OCI-LY3 (cell line): ENCODE data around the gene SLC25A21.
"Not testable (repeated sequence)": the region's sequence is repeated elsewhere in the genome, so short reads cannot be mapped to it uniquely, and the experiment has no call there.

Source experiments
- H2AFZ ChIP-seq: fragments of 200-600, 300-600 bp; shearing (Covaris generic); 2 replicates; pipeline ENCODE4 v1.6.0; 2014; ENCODE audit warnings: antibody characterized with exemption, low read depth, low read length
- H3K27ac ChIP-seq: fragments of 200-600, 300-600 bp; sonication (generic); 2 replicates; pipeline ENCODE4 v1.5.1; 2014; ENCODE audit warnings: mild to moderate bottlenecking, low read length, moderate library complexity, mixed read lengths
- H3K27me3 ChIP-seq: fragments of 200-600, 300-600 bp; sonication (generic); 2 replicates; pipeline ENCODE4 v1.6.1; 2014; ENCODE audit warnings: low read depth, low read length, mixed read lengths
- H3K36me3 ChIP-seq: fragments of 200-600, 300-600 bp; sonication (generic); replicated peaks from 2 replicates; pipeline ENCODE3; 2014; ENCODE audit warnings: low read depth, low read length, mixed read lengths
- H3K4me1 ChIP-seq: fragments of 300-600, 200-600 bp; sonication (generic); 2 replicates; pipeline ENCODE4 v1.6.1; 2014; ENCODE audit warnings: low read length, mixed read lengths
- H3K4me2 ChIP-seq: fragments of 200-600, 300-600 bp; sonication (generic); 2 replicates; pipeline ENCODE4 v1.6.1; 2014; ENCODE audit warnings: low read length, mixed read lengths
- H3K4me3 ChIP-seq: fragments of 300-600, 200-600 bp; sonication (generic); 2 replicates; pipeline ENCODE4 v1.5.1; 2014; ENCODE audit warnings: antibody characterized with exemption, mild to moderate bottlenecking, low read length, moderate library complexity
- H3K79me2 ChIP-seq: fragments of 300-600, 200-600 bp; shearing (Covaris generic); 2 replicates; pipeline ENCODE4 v1.6.1; 2014; ENCODE audit warnings: mild to moderate bottlenecking, low read length, mixed read lengths
- H3K9ac ChIP-seq: fragments of 300-600, 200-600 bp; shearing (Covaris generic); 2 replicates; pipeline ENCODE4 v1.6.0; 2014; ENCODE audit warnings: mild to moderate bottlenecking, low read length, moderate library complexity
- H3K9me3 ChIP-seq: fragments of 200-600, 300-600 bp; shearing (Covaris generic); 2 replicates; pipeline ENCODE4 v1.6.1; 2014; ENCODE audit warnings: low read length, mixed read lengths; ENCODE audit not compliant: insufficient read depth
- H4K20me1 ChIP-seq: fragments of 200-600, 300-600 bp; sonication (generic); 2 replicates; pipeline ENCODE4 v1.6.1; 2016; ENCODE audit warnings: low read length, mixed read lengths; ENCODE audit not compliant: insufficient read depth
- CTCF ChIP-seq: fragments of 200-600, 300-600 bp; sonication (generic); IDR thresholded peaks from 2 replicates; pipeline ENCODE4 v1.5.1; 2014; ENCODE audit warnings: antibody characterized with exemption, low read length, low read depth
- EZH2phosphoT487 ChIP-seq: fragments of 200-600 bp; shearing (Covaris generic); IDR thresholded peaks from 2 replicates; pipeline ENCODE4 v1.6.1; 2018; ENCODE audit warnings: antibody characterized with exemption, mixed run types, low read depth

The SLC25A21 gene

GRCh38 chr14:36702474-36702873 is 469.9 kb downstream of the SLC25A21 start:
- Histone ChIP-seq H3K79me2 (no peaks in the 10 kb centered on the region), H3K4me2 (no peak overlapping the region)

GRCh38 chr14:36701132-36701531 is 471.3 kb downstream of the SLC25A21 start:
- Histone ChIP-seq H4K20me1 (no peaks in the 10 kb centered on the region), H2AFZ (no peak overlapping the region), H3K4me1 (no peaks in the 10 kb centered on the region), H3K4me3 (no peak overlapping the region), H3K27me3 (no peaks in the 10 kb centered on the region), H3K9ac (no peak overlapping the region), H3K4me2 (no peak overlapping the region), H3K79me2 (no peaks in the 10 kb centered on the region), H3K27ac (no peak overlapping the region), H3K36me3 (no peaks in the 10 kb centered on the region), H3K9me3 (no peaks in the 10 kb centered on the region)
- no peak for TF ChIP-seq EZH2phosphoT487
- TF ChIP-seq CTCF: no peak

More at GRCh38 chr14:36702474-36702873, 469.9 kb downstream of the SLC25A21 start:
- Histone ChIP-seq H2AFZ (no peak overlapping the region), H3K4me1 (no peaks in the 10 kb centered on the region), H3K27me3 (no peaks in the 10 kb centered on the region), H3K4me3 (no peak overlapping the region), H4K20me1 (no peaks in the 10 kb centered on the region), H3K36me3 (no peaks in the 10 kb centered on the region), H3K9me3 (no peaks in the 10 kb centered on the region), H3K27ac (no peak overlapping the region), H3K9ac (no peak overlapping the region)
- TF ChIP-seq EZH2phosphoT487 (no peak), CTCF (no peak)

- H3K79me2 ChIP-seq: no peaks in the 10 kb centered on the region
- H3K9me3 ChIP-seq: no peaks in the 10 kb centered on the region
- H3K27me3 ChIP-seq: no peaks in the 10 kb centered on the region
- H3K36me3 ChIP-seq: no peaks in the 10 kb centered on the region
- TF ChIP-seq CTCF: no peak
- TF ChIP-seq EZH2phosphoT487: no peak
- no peak overlapping the region for H3K4me3 ChIP-seq
- H3K9ac ChIP-seq: no peak overlapping the region
- H3K4me2 ChIP-seq: no peak overlapping the region
- no peaks in the 10 kb centered on the region for H4K20me1 ChIP-seq
- H3K4me1 ChIP-seq: no peaks in the 10 kb centered on the region
- H3K27ac ChIP-seq: no peak overlapping the region
- H2AFZ ChIP-seq: no peak overlapping the region
Observed at GRCh38 chr14:36700651-36701050, 471.8 kb downstream of the SLC25A21 start.

- not testable (repeated sequence) for H3K27me3 ChIP-seq, H3K9me3 ChIP-seq, H2AFZ ChIP-seq, H3K27ac ChIP-seq, H4K20me1 ChIP-seq, H3K9ac ChIP-seq, H3K4me2 ChIP-seq, H3K4me3 ChIP-seq, H3K79me2 ChIP-seq, H3K4me1 ChIP-seq, H3K36me3 ChIP-seq
Observed at GRCh38 chr14:36699420-36699819, 473.0 kb downstream of the SLC25A21 start.
